DND-41 (cell line): ENCODE data around the gene RBFOX2.

ENCODE experiments used
- ATAC-seq: fragments of 200-7000 bp; cut with Tn5 transposase; 3 replicates; pipeline ENCODE4 v1.9.1; 2021; ENCODE audit warnings: low read depth; ENCODE audit not compliant: insufficient read depth
- DNase-seq: peaks from one replicate; pipeline ENCODE4 v3.0.0-alpha.2; 2020
- H2AFZ ChIP-seq: 2 replicates; pipeline ENCODE4 v1.6.0; 2012; ENCODE audit warnings: low read depth, low read length
- H3K27ac ChIP-seq: 2 replicates; pipeline ENCODE4 v1.5.1; 2012; ENCODE audit warnings: low read length, inconsistent platforms
- H3K27me3 ChIP-seq: fragments of 200-600 bp; sonication (generic); 2 replicates; pipeline ENCODE4 v1.6.0; 2012; ENCODE audit warnings: low read length, mild to moderate bottlenecking, inconsistent platforms; ENCODE audit not compliant: insufficient read depth, poor library complexity
- H3K36me3 ChIP-seq: 2 replicates; pipeline ENCODE4 v1.5.1; 2012; ENCODE audit warnings: low read length, inconsistent platforms; ENCODE audit not compliant: insufficient read depth
- H3K4me1 ChIP-seq: 2 replicates; pipeline ENCODE4 v1.5.1; 2012; ENCODE audit warnings: mild to moderate bottlenecking, low read length; ENCODE audit not compliant: insufficient read depth
- H3K4me2 ChIP-seq: 2 replicates; pipeline ENCODE4 v1.6.0; 2012; ENCODE audit warnings: mild to moderate bottlenecking, moderate library complexity, low read length, inconsistent platforms; ENCODE audit not compliant: insufficient read depth
- H3K4me3 ChIP-seq, 2 experiments: fragments of 200-600 bp in 1 of 2; shearing (Covaris generic) in 1 of 2; 2 replicates each; pipeline ENCODE4 v1.5.1; 2012 to 2016; ENCODE audit warnings: inconsistent platforms in 2 of 2, low read length in 2 of 2, mild to moderate bottlenecking in 2 of 2, low read depth in 1 of 2, moderate library complexity in 1 of 2
- H3K79me2 ChIP-seq: 2 replicates; pipeline ENCODE4 v1.6.0; 2012; ENCODE audit warnings: low read length, inconsistent platforms; ENCODE audit not compliant: insufficient read depth
- H3K9ac ChIP-seq: 2 replicates; pipeline ENCODE4 v1.6.0; 2012; ENCODE audit warnings: low read depth, mild to moderate bottlenecking, inconsistent platforms, low read length, moderate library complexity
- H3K9me3 ChIP-seq: 2 replicates; pipeline ENCODE4 v1.5.1; 2012; ENCODE audit warnings: low read length, moderate library complexity, mild to moderate bottlenecking, inconsistent platforms; ENCODE audit not compliant: insufficient read depth, severe bottlenecking
- H4K20me1 ChIP-seq: 2 replicates; pipeline ENCODE4 v1.6.0; 2012; ENCODE audit warnings: low read length; ENCODE audit not compliant: insufficient read depth
- CTCF ChIP-seq: IDR thresholded peaks from 2 replicates; pipeline ENCODE4 v1.5.1; 2012; ENCODE audit warnings: borderline replicate concordance, low read length, moderate library complexity, mild to moderate bottlenecking; ENCODE audit not compliant: poor library complexity, severe bottlenecking; ENCODE audit errors: extremely low read depth
- EZH2 ChIP-seq: IDR thresholded peaks from 3 replicates; pipeline ENCODE4 v1.6.1; 2012; ENCODE audit warnings: borderline replicate concordance, low read depth, mild to moderate bottlenecking, moderate library complexity, low read length, inconsistent platforms; ENCODE audit not compliant: severe bottlenecking

RBFOX2 gene

GRCh38 chr22:35921777-35922176, 106.8 kb downstream of the RBFOX2 start:
- no peaks in the 10 kb centered on the region for H3K36me3 ChIP-seq
- ATAC-seq (peak; percentile 84), DNase-seq (peak; percentile 53)
- H3K9me3 ChIP-seq, result no peaks in the 10 kb centered on the region
- no peak overlapping the region for H2AFZ ChIP-seq
- H3K4me3 ChIP-seq, result no peak overlapping the region
- H3K4me2 ChIP-seq, result no peak overlapping the region
- no peak overlapping the region for H3K9ac ChIP-seq
- H3K27me3 ChIP-seq, result no peaks in the 10 kb centered on the region
- H3K27ac ChIP-seq, result no peak overlapping the region
- no peaks in the 10 kb centered on the region for H3K4me1 ChIP-seq
- TF ChIP-seq CTCF (peak; percentile 74), EZH2 (no peak)
- H4K20me1 ChIP-seq, result no peaks in the 10 kb centered on the region
- no peaks in the 10 kb centered on the region for H3K79me2 ChIP-seq

- no peaks in the 10 kb centered on the region for H3K36me3 ChIP-seq
- TF ChIP-seq CTCF (no peak), EZH2 (no peak)
- DNase-seq (no peak), ATAC-seq (no peak)
- no peaks in the 10 kb centered on the region for H3K79me2 ChIP-seq
- no peak overlapping the region for H3K4me2 ChIP-seq
- H3K9ac ChIP-seq, result no peak overlapping the region
- H3K9me3 ChIP-seq, result no peaks in the 10 kb centered on the region
- H4K20me1 ChIP-seq, result no peaks in the 10 kb centered on the region
- H3K4me3 ChIP-seq, result no peak overlapping the region
- H3K27ac ChIP-seq, result no peak overlapping the region
- H3K4me1 ChIP-seq, result no peaks in the 10 kb centered on the region
- H3K27me3 ChIP-seq, result no peaks in the 10 kb centered on the region
- no peak overlapping the region for H2AFZ ChIP-seq
Measured at GRCh38 chr22:35921044-35921443, 107.6 kb downstream of the RBFOX2 start.

GRCh38 chr22:35919002-35919542, 109.6 kb downstream of the RBFOX2 start:
- H4K20me1 ChIP-seq, result no peaks in the 10 kb centered on the region
- H3K4me3 ChIP-seq, result no peak overlapping the region
- no peak overlapping the region for H3K27ac ChIP-seq
- peaks cover 9% of the 10 kb centered on the region for H3K4me1 ChIP-seq
- no peak overlapping the region for H3K9ac ChIP-seq
- H2AFZ ChIP-seq, result no peak overlapping the region
- no peaks in the 10 kb centered on the region for H3K36me3 ChIP-seq
- ATAC-seq (no peak), DNase-seq (no peak)
- no peak overlapping the region for H3K4me2 ChIP-seq
- H3K79me2 ChIP-seq, result no peaks in the 10 kb centered on the region
- peaks cover 3% of the 10 kb centered on the region for H3K27me3 ChIP-seq
- no peaks in the 10 kb centered on the region for H3K9me3 ChIP-seq
- TF ChIP-seq EZH2 (no peak), CTCF (no peak)

- Histone ChIP-seq H3K9me3 (no peaks in the 10 kb centered on the region), H3K27me3 (peaks cover 3% of the 10 kb centered on the region), H3K4me2 (no peak overlapping the region), H3K36me3 (no peaks in the 10 kb centered on the region), H2AFZ (no peak overlapping the region), H3K79me2 (no peaks in the 10 kb centered on the region), H3K9ac (no peak overlapping the region), H3K4me3 (no peak overlapping the region), H3K4me1 (peaks cover 9% of the 10 kb centered on the region), H3K27ac (no peak overlapping the region), H4K20me1 (no peaks in the 10 kb centered on the region)
- DNase-seq (no peak), ATAC-seq (no peak)
- TF ChIP-seq CTCF (no peak), EZH2 (no peak)
Measured at GRCh38 chr22:35918456-35918855, 110.2 kb downstream of the RBFOX2 start.
